Parathyroid adenoma (tissue), 2 donors: ENCODE measurements around the gene EIF5A.

ENCODE experiments used
- H2AFZ ChIP-seq: fragments of 300-600 bp; sonication (generic); one replicate; pipeline ENCODE4 v1.7.0; 2017; ENCODE audit warnings: antibody characterized with exemption, mild to moderate bottlenecking
- H3K27ac ChIP-seq: fragments of 300-600 bp; sonication (generic); one replicate; pipeline ENCODE4 v1.7.0; 2017
- H3K27me3 ChIP-seq: fragments of 300-600 bp; sonication (generic); one replicate; pipeline ENCODE4 v1.7.0; 2017; ENCODE audit warnings: low read length; ENCODE audit not compliant: control insufficient read depth, insufficient read depth
- H3K36me3 ChIP-seq: fragments of 300-600 bp; sonication (generic); one replicate; pipeline ENCODE4 v1.7.0; 2017; ENCODE audit warnings: low read length; ENCODE audit not compliant: control insufficient read depth, insufficient read depth
- H3K4me1 ChIP-seq: fragments of 300-600 bp; sonication (generic); one replicate; pipeline ENCODE4 v1.7.0; 2017; ENCODE audit warnings: control low read depth
- H3K4me2 ChIP-seq: fragments of 300-600 bp; sonication (generic); one replicate; pipeline ENCODE4 v1.7.0; 2017; ENCODE audit warnings: low read length
- H3K4me3 ChIP-seq: fragments of 300-600 bp; sonication (generic); one replicate; pipeline ENCODE4 v1.7.0; 2017; ENCODE audit warnings: low read depth, low read length
- H3K79me2 ChIP-seq: fragments of 300-600 bp; sonication (generic); one replicate; pipeline ENCODE4 v1.7.0; 2017; ENCODE audit warnings: control low read depth
- H3K9ac ChIP-seq: fragments of 300-600 bp; sonication (generic); one replicate; pipeline ENCODE4 v1.7.0; 2017; ENCODE audit warnings: mild to moderate bottlenecking
- H3K9me3 ChIP-seq: fragments of 300-600 bp; sonication (generic); one replicate; pipeline ENCODE4 v1.7.0; 2017; ENCODE audit warnings: low read length; ENCODE audit not compliant: control insufficient read depth
- CTCF ChIP-seq: fragments of 300-600 bp; sonication (generic); IDR thresholded peaks from one replicate; pipeline ENCODE4 v1.7.0; 2017; ENCODE audit warnings: antibody characterized with exemption, mild to moderate bottlenecking
- donor health status: primary hyperparathyroidism.

The EIF5A gene

DNA sequence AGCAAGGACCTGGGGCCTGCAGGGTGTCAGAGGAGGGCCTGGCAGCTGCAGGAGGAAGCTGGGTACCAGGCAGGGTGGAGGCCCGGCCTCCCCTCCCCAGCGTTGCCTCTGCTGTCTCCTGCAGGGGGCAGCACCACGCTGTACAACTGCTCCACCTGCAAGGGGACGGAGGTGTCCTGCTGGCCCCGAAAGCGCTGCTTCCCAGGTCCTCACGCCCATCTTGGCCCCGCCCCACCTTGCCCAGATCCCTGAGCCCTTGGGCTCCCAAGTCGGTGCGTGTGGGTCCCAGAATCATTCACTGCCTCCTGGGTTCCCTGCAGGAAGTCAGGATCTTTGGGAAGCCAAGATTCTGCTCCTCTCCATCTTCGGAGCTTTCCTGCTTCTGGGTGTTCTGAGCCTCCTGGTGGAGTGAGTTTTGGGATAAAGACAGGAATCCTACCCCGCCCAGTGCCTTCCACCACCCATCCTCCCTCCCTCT is 48.7 kb downstream of the EIF5A start:
- Histone ChIP-seq H3K27me3 (no peaks in the 10 kb centered on the region), H3K9me3 (no peaks in the 10 kb centered on the region), H3K79me2 (no peaks in the 10 kb centered on the region), H3K4me1 (peaks cover 13% of the 10 kb centered on the region), H3K9ac (no peak overlapping the region), H3K36me3 (no peaks in the 10 kb centered on the region), H3K4me3 (no peak overlapping the region), H3K4me2 (no peak overlapping the region), H3K27ac (no peak overlapping the region), H2AFZ (peak overlapping the region; percentile 74)
- TF ChIP-seq CTCF: peak; percentile 88

GRCh38 chr17:7356756-7357155 is 49.3 kb downstream of the EIF5A start:
- Histone ChIP-seq H2AFZ (no peak overlapping the region), H3K4me1 (peaks cover 13% of the 10 kb centered on the region), H3K9ac (no peak overlapping the region), H3K79me2 (no peaks in the 10 kb centered on the region), H3K27me3 (no peaks in the 10 kb centered on the region), H3K36me3 (no peaks in the 10 kb centered on the region), H3K4me2 (no peak overlapping the region), H3K9me3 (no peaks in the 10 kb centered on the region), H3K4me3 (no peak overlapping the region), H3K27ac (no peak overlapping the region)
- TF ChIP-seq CTCF: no peak

GRCh38 chr17:7357381-7357780 is 50.0 kb downstream of the EIF5A start:
- Histone ChIP-seq H3K4me2 (no peak overlapping the region), H3K27me3 (no peaks in the 10 kb centered on the region), H3K9ac (no peak overlapping the region), H3K79me2 (no peaks in the 10 kb centered on the region), H3K36me3 (no peaks in the 10 kb centered on the region), H3K4me1 (peaks cover 13% of the 10 kb centered on the region), H3K9me3 (no peaks in the 10 kb centered on the region), H2AFZ (no peak overlapping the region), H3K27ac (no peak overlapping the region), H3K4me3 (no peak overlapping the region)
- TF ChIP-seq CTCF: no peak

- no peak for TF ChIP-seq CTCF
Observed at GRCh38 chr17:7361906-7362305, 54.5 kb downstream of the EIF5A start.

More at GRCh38 chr17:7361906-7362305, 54.5 kb downstream of the EIF5A start:
- H3K79me2 ChIP-seq: no peaks in the 10 kb centered on the region
- H3K4me1 ChIP-seq: no peaks in the 10 kb centered on the region
- H3K9ac ChIP-seq: no peak overlapping the region
- H2AFZ ChIP-seq: no peak overlapping the region
- H3K27ac ChIP-seq: no peak overlapping the region
- no peaks in the 10 kb centered on the region for H3K9me3 ChIP-seq
- H3K36me3 ChIP-seq: no peaks in the 10 kb centered on the region
- no peaks in the 10 kb centered on the region for H3K27me3 ChIP-seq
- no peak overlapping the region for H3K4me3 ChIP-seq
- H3K4me2 ChIP-seq: no peak overlapping the region
